K562 (cell line): ENCODE data around the gene AKAP3. TPM values are rescaled to one million over a fixed set of nuclear protein-coding genes. Genes with fewer than 3 reads are reported as not detected.

ENCODE experiments used
- ATAC-seq: fragments of 200-7000 bp; cut with Tn5 transposase; 3 replicates; pipeline ENCODE4 v1.9.1; 2020; ENCODE audit warnings: moderate library complexity
- BruUV-seq: library from RNA; stranded (reverse); fragments of 400-500 nt; replicated peaks from 2 replicates; lab custom pipeline; 2021; lab: Mats Ljungman, UMichigan
- CTCF ChIA-PET: fragments of 300-600 bp; formaldehyde crosslinking; extraction: SDS; loops from one replicate; lab custom pipeline; 2021; ENCODE audit warnings: low intra/inter-chr PET ratio; lab: Yijun Ruan, JAX
- POLR2A ChIA-PET: fragments of 300-600, 350-650 bp; sonication (Branson Sonifier 250); formaldehyde crosslinking; extraction: SDS; loops from one replicate; lab custom pipeline; 2021; ENCODE audit warnings: antibody characterized with exemption, inconsistent platforms; lab: Yijun Ruan, JAX
- DNase-seq, 4 experiments: peaks; one replicate each; pipeline versions ENCODE4 v3.0.0 to v3.0.0-alpha.2; 2011 to 2018; ENCODE audit warnings: low spot score in 3 of 4, mixed read lengths in 3 of 4; ENCODE audit errors: extremely low read depth in 1 of 4
- FAIRE-seq: peaks from 2 replicates; lab custom pipeline; 2011; peaks lifted over from hg19 to GRCh38; lab: Jason Lieb, UNC
- H2AFZ ChIP-seq: 2 replicates; pipeline ENCODE4 v1.6.0; 2011; ENCODE audit warnings: low read depth, low read length, control low read depth, inconsistent platforms
- H3K27ac ChIP-seq: fragments of 200-600 bp; 3 replicates; pipeline ENCODE4 v1.8.0; 2011; ENCODE audit warnings: low read depth, mild to moderate bottlenecking, control low read depth, inconsistent platforms, low read length, moderate library complexity, mixed read lengths; ENCODE audit errors: extremely low read depth
- H3K27me3 ChIP-seq, 2 experiments: fragments of 300-600 bp in 1 of 2; 2 replicates in 1 of 2; 3 replicates in 1 of 2; pipeline versions ENCODE4 v1.6.0 to v1.8.0; 2011; ENCODE audit warnings: inconsistent platforms in 2 of 2, low read length in 2 of 2, mild to moderate bottlenecking in 1 of 2, mixed read lengths in 1 of 2, moderate library complexity in 1 of 2; ENCODE audit not compliant: control insufficient read depth in 2 of 2, insufficient read depth in 2 of 2
- H3K36me3 ChIP-seq: fragments of 300-600 bp; 3 replicates; pipeline ENCODE4 v1.8.0; 2011; ENCODE audit warnings: mild to moderate bottlenecking, low read length, inconsistent platforms; ENCODE audit not compliant: control insufficient read depth, insufficient read depth
- H3K4me1 ChIP-seq, 2 experiments: fragments of 200-600 bp in 1 of 2; replicated peaks in 1 of 2; 2 replicates in 1 of 2; 3 replicates in 1 of 2; pipeline versions ENCODE4 v1.5.1 to v1.8.0; 2011; ENCODE audit warnings: inconsistent platforms in 2 of 2, low read length in 2 of 2, mild to moderate bottlenecking in 1 of 2, mixed read lengths in 1 of 2, moderate library complexity in 1 of 2; ENCODE audit not compliant: control insufficient read depth in 2 of 2, insufficient read depth in 2 of 2
- H3K4me2 ChIP-seq: 2 replicates; pipeline ENCODE4 v1.6.1; 2011; ENCODE audit warnings: low read length, control low read depth, inconsistent platforms, mixed read lengths; ENCODE audit not compliant: insufficient read depth
- H3K4me3 ChIP-seq: fragments of 200-600 bp; sonication (generic), shearing (Covaris generic); 2 replicates; pipeline ENCODE4 v1.5.1; 2016; ENCODE audit warnings: control low read depth, inconsistent platforms
- H3K79me2 ChIP-seq: fragments of 200-600 bp; 3 replicates; pipeline ENCODE4 v1.8.0; 2011; ENCODE audit warnings: low read length, inconsistent platforms; ENCODE audit not compliant: control insufficient read depth, insufficient read depth
- H3K9ac ChIP-seq, 2 experiments: 2 replicates each; pipeline versions ENCODE4 v1.6.0 to v1.6.1; 2011; ENCODE audit warnings: low read depth in 2 of 2, low read length in 2 of 2, control low read depth in 1 of 2, inconsistent platforms in 1 of 2, mild to moderate bottlenecking in 1 of 2, mixed read lengths in 1 of 2; ENCODE audit not compliant: insufficient read depth in 1 of 2
- H3K9me1 ChIP-seq: one replicate; pipeline ENCODE4 v1.6.0; 2011; ENCODE audit warnings: inconsistent platforms, mild to moderate bottlenecking, low read length, moderate library complexity; ENCODE audit not compliant: control insufficient read depth, insufficient read depth
- H3K9me3 ChIP-seq: replicated peaks from 2 replicates; pipeline ENCODE4 v1.5.1; 2011; ENCODE audit warnings: low read depth, low read length, inconsistent platforms; ENCODE audit not compliant: control insufficient read depth, insufficient read depth
- H4K20me1 ChIP-seq: replicated peaks from 2 replicates; pipeline ENCODE4 v1.6.1; 2011; ENCODE audit warnings: low read length, inconsistent platforms, mixed read lengths; ENCODE audit not compliant: control insufficient read depth, insufficient read depth
- CTBP1 ChIP-seq: fragments of 450-650 bp; IDR thresholded peaks from 2 replicates; pipeline ENCODE4 v1.6.1; 2016; ENCODE audit warnings: borderline replicate concordance
- ESRRB ChIP-seq: fragments of 250-450 bp; sonication (Bioruptor Pico); IDR thresholded peaks from 2 replicates; pipeline ENCODE4 v1.5.0; 2020; ENCODE audit warnings: mild to moderate bottlenecking, moderate library complexity, borderline replicate concordance
- FOXM1 ChIP-seq, 2 experiments: fragments of 450-650 bp in 1 of 2; sonication (generic) in 1 of 2; formaldehyde crosslinking in 1 of 2; IDR thresholded peaks; 2 replicates each; pipeline versions ENCODE4 v1.6.1 to v1.9.0; 2017 to 2022; ENCODE audit warnings: low read depth in 2 of 2, mild to moderate bottlenecking in 2 of 2, missing genetic modification reagents in 1 of 2, moderate library complexity in 1 of 2
- HOXB6 ChIP-seq: fragments of 250-450 bp; sonication (Bioruptor Pico); IDR thresholded peaks from 2 replicates; pipeline ENCODE4 v1.5.1; 2022; ENCODE audit warnings: mild to moderate bottlenecking, borderline replicate concordance
- KAT7 ChIP-seq: sonication (generic); formaldehyde crosslinking; IDR thresholded peaks from 2 replicates; pipeline ENCODE4 v1.8.0; 2022; ENCODE audit warnings: missing genetic modification reagents, mild to moderate bottlenecking, borderline replicate concordance
- KDM2B ChIP-seq: fragments of 250-450 bp; sonication (Bioruptor Pico); IDR thresholded peaks from 2 replicates; pipeline ENCODE4 v1.8.0; 2021; ENCODE audit warnings: mild to moderate bottlenecking, moderate library complexity
- KDM4B ChIP-seq, 2 experiments: fragments of 450-650 bp in 1 of 2; sonication (generic) in 1 of 2; IDR thresholded peaks; 2 replicates each; pipeline ENCODE4 v1.6.1; 2016 to 2017; ENCODE audit warnings: borderline replicate concordance in 2 of 2, antibody characterized with exemption in 1 of 2, low read depth in 1 of 2, mild to moderate bottlenecking in 1 of 2
- MTA1 ChIP-seq: fragments of 450-650 bp; IDR thresholded peaks from 2 replicates; pipeline ENCODE4 v1.6.1; 2017; ENCODE audit warnings: borderline replicate concordance
- POLR3A ChIP-seq: IDR thresholded peaks from 2 replicates; pipeline ENCODE4 v1.6.1; 2011; ENCODE audit warnings: borderline replicate concordance, mild to moderate bottlenecking, moderate library complexity; ENCODE audit not compliant: insufficient read length, insufficient read depth; ENCODE audit errors: extremely low read depth
- SLC30A9 ChIP-seq: fragments of 250-450 bp; sonication (Bioruptor Pico); IDR thresholded peaks from 2 replicates; pipeline ENCODE4 v1.8.0; 2022; ENCODE audit warnings: mild to moderate bottlenecking, moderate library complexity
- SMARCA4 ChIP-seq: fragments of 450-650 bp; IDR thresholded peaks from 2 replicates; pipeline ENCODE4 v1.6.1; 2016
- ZBTB17 ChIP-seq: fragments of 450-650 bp; formaldehyde crosslinking; IDR thresholded peaks from 2 replicates; pipeline ENCODE4 v1.4.0; 2020; ENCODE audit warnings: mild to moderate bottlenecking
- ZKSCAN3 ChIP-seq: fragments of 250-450 bp; sonication (Bioruptor Pico); IDR thresholded peaks from 2 replicates; pipeline ENCODE4 v1.4.0; 2020
- ZNF57 ChIP-seq: fragments of 450-650 bp; formaldehyde crosslinking; IDR thresholded peaks from 2 replicates; pipeline ENCODE4 v1.4.0; 2020; ENCODE audit warnings: mild to moderate bottlenecking, moderate library complexity
- ZSCAN32 ChIP-seq: fragments of 450-650 bp; formaldehyde crosslinking; IDR thresholded peaks from 2 replicates; pipeline ENCODE4 v1.4.0; 2020; ENCODE audit warnings: mild to moderate bottlenecking, moderate library complexity
- WGBS: fragments of 100-300 bp; shearing (Covaris generic); methylation state at CpG from one replicate; pipeline ENCODE4 v1.1.6; 2016; ENCODE audit warnings: low coverage, mixed read lengths; ENCODE audit not compliant: insufficient coverage; ENCODE audit errors: missing lambda C conversion rate; 5-methylcytosine and 5-hydroxymethylcytosine counted together
- in situ Hi-C: fragments of 300-500 bp; cut with MboI; formaldehyde crosslinking; loops from 4 replicates; pipeline ENCODE4 v1.15.0; 2018; ENCODE audit warnings: inconsistent platforms, mixed read lengths
- intact Hi-C: fragments of 100-400 bp; cut with micrococcal nuclease; formaldehyde crosslinking; loops from 2 replicates; pipeline ENCODE4 v1.14.2; 2022
- polyA plus RNA-seq, 8 experiments: library from polyadenylated mRNA; depleted of rRNA in 4 of 8; stranded (reverse) in 5 of 8; unstranded in 3 of 8; fragments of >200 nt; fragmentation: Nextera tagmentation in 2 of 8; fragmentation: Illumina TruSeq in 1 of 8; extraction: Ambion mirVana in 2 of 8; extraction: Trizol in 1 of 8; gene quantifications; 2 replicates each; pipeline versions ENCODE4 v1.2.1 to v1.2.3, GENCODE V29; 2011 to 2014; ENCODE audit warnings: inconsistent platforms in 1 of 8, missing spikeins in 1 of 8
- total RNA-seq, 7 experiments: library from RNA; depleted of rRNA in 6 of 7; stranded (reverse); fragments of >200 nt in 6 of 7; fragmentation: Illumina TruSeq in 2 of 7; extraction: Trizol in 2 of 7; gene quantifications; 2 replicates each; pipeline versions ENCODE4 v1.2.1 to v1.2.3, GENCODE V29; 2011 to 2021; ENCODE audit warnings: low replicate concordance in 1 of 7
- TF ChIP-seq, protein P1 (sequence below), 2 experiments: IDR thresholded peaks; 2 replicates each; pipeline ENCODE4 v1.6.1; 2012; ENCODE audit warnings: improper control_type of control experiment in 2 of 2, low read depth in 2 of 2, low read length in 2 of 2, borderline replicate concordance in 1 of 2
- TF ChIP-seq, protein P2 (sequence below): sonication (generic); formaldehyde crosslinking; IDR thresholded peaks from 2 replicates; pipeline ENCODE4 v1.8.1; 2023; ENCODE audit warnings: mild to moderate bottlenecking, missing genetic modification reagents

AKAP3 gene
- total and polyA plus RNA-seq, 9 of the 15 experiments (the other 6 are each of a cell fraction or from before 2014, with no cell fraction given): 0.17 to 2.8 (median 0.43) TPM

DNA sequence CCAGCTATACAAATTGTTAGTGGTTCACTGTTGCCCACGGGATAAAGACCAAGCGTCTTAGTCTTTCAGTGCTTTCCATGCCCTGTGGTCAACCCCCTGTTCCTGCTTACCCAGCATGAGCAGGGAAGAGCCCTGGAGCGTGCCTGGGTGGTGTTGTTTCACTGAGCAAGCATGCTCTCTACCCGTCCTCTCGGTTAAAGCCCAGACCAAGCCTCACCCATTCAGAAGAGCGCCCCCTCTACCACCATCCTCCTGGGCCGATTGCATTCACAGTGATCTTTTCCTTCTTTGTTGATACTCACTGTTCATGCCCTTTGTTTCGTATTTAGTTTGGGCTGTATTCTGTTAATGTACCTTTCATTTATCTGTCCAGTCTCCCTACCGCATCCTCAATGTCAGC, 61.7 kb downstream of the AKAP3 start:
- no peak overlapping the region for H3K4me3 ChIP-seq
- in situ Hi-C loops: no loop called here
- no peak for TF ChIP-seq SMARCA4
- TF ChIP-seq ESRRB (CRISPR knock-in tag): no peak
- TF ChIP-seq ZKSCAN3 (CRISPR knock-in tag): no peak
- no peak for TF ChIP-seq SLC30A9 (CRISPR knock-in tag)
- no peak for TF ChIP-seq MTA1
- TF ChIP-seq KDM2B (CRISPR knock-in tag): no peak
- TF ChIP-seq, protein P1, sequence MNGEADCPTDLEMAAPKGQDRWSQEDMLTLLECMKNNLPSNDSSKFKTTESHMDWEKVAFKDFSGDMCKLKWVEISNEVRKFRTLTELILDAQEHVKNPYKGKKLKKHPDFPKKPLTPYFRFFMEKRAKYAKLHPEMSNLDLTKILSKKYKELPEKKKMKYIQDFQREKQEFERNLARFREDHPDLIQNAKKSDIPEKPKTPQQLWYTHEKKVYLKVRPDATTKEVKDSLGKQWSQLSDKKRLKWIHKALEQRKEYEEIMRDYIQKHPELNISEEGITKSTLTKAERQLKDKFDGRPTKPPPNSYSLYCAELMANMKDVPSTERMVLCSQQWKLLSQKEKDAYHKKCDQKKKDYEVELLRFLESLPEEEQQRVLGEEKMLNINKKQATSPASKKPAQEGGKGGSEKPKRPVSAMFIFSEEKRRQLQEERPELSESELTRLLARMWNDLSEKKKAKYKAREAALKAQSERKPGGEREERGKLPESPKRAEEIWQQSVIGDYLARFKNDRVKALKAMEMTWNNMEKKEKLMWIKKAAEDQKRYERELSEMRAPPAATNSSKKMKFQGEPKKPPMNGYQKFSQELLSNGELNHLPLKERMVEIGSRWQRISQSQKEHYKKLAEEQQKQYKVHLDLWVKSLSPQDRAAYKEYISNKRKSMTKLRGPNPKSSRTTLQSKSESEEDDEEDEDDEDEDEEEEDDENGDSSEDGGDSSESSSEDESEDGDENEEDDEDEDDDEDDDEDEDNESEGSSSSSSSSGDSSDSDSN (IDR thresholded peaks at IDR 0.05; ENCODE audit: borderline replicate concordance in 1 of 2, low read depth in 2 of 2, low read length in 2 of 2): no peak
- TF ChIP-seq, protein P2, sequence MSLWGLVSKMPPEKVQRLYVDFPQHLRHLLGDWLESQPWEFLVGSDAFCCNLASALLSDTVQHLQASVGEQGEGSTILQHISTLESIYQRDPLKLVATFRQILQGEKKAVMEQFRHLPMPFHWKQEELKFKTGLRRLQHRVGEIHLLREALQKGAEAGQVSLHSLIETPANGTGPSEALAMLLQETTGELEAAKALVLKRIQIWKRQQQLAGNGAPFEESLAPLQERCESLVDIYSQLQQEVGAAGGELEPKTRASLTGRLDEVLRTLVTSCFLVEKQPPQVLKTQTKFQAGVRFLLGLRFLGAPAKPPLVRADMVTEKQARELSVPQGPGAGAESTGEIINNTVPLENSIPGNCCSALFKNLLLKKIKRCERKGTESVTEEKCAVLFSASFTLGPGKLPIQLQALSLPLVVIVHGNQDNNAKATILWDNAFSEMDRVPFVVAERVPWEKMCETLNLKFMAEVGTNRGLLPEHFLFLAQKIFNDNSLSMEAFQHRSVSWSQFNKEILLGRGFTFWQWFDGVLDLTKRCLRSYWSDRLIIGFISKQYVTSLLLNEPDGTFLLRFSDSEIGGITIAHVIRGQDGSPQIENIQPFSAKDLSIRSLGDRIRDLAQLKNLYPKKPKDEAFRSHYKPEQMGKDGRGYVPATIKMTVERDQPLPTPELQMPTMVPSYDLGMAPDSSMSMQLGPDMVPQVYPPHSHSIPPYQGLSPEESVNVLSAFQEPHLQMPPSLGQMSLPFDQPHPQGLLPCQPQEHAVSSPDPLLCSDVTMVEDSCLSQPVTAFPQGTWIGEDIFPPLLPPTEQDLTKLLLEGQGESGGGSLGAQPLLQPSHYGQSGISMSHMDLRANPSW (CRISPR knock-in tag): no peak
- TF ChIP-seq ZSCAN32 (CRISPR knock-in tag): no peak
- TF ChIP-seq ZBTB17 (CRISPR knock-in tag): no peak
- no peak for TF ChIP-seq CTBP1
- no peak for TF ChIP-seq ZNF57 (CRISPR knock-in tag)
- no peak for TF ChIP-seq HOXB6
- no peak for TF ChIP-seq POLR3A
- TF ChIP-seq KAT7 (CRISPR knock-in tag): no peak
- TF ChIP-seq FOXM1 (IDR thresholded peaks at IDR 0.05; ENCODE audit: low read depth): no peak
- no peak for TF ChIP-seq FOXM1 (CRISPR knock-in tag; IDR thresholded peaks at IDR 0.05; ENCODE audit: low read depth)
- TF ChIP-seq KDM4B (IDR thresholded peaks at IDR 0.05; ENCODE audit: borderline replicate concordance in 2 of 2, low read depth in 1 of 2): no peak
- H4K20me1 ChIP-seq: no peaks in the 10 kb centered on the region
- H3K9me1 ChIP-seq: no peaks in the 10 kb centered on the region
- 6% methylated on average over 6 of the region's 9 CpGs for WGBS
- ATAC-seq (no peak), DNase-seq (no peak), FAIRE-seq (no peak)
- H3K36me3 ChIP-seq: no peaks in the 10 kb centered on the region
- H3K79me2 ChIP-seq: no peaks in the 10 kb centered on the region
- POLR2A ChIA-PET: no interaction called here
- no peak overlapping the region for H3K9ac ChIP-seq
- H3K27ac ChIP-seq: no peak overlapping the region
- peak overlapping the region; percentile 23; the same call in 1 of the 2 replicates for H2AFZ ChIP-seq
- no TSS peak for BruUV-seq
- H3K4me1 ChIP-seq: no peaks in the 10 kb centered on the region
- H3K27me3 ChIP-seq: peaks cover 2 to 26% of the 10 kb centered on the region in 2 experiments; a peak in 3 of 5 replicates
- CTCF ChIA-PET: no interaction called here
- no peak overlapping the region for H3K4me2 ChIP-seq
- intact Hi-C loops: no loop called here
- no peaks in the 10 kb centered on the region for H3K9me3 ChIP-seq
